ENCODE measurements around the gene ADGRB2.

DNA sequence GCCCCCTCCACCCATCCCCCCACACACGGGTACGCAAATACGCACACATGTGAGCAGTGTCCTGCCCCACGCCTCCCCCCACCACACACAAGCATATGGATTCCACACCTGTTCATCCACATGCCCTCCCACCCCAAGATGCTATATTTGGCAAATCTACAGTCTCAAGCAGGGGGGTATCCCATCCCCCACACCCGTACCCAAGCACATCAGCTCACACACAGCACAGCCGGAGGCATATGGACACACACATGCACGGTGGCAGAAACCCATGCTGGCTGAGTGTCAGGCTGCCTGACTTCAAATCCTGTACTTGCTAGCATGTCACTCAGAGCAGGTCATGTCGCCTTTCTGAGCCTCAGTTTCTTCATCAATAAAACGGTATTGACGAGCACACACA is 70.9 kb downstream of the ADGRB2 start:
- TF ChIP-seq CTCF (conservative IDR thresholded peaks at IDR 0.05 in 1 of 2, IDR thresholded peaks at IDR 0.05 in 1 of 2; ENCODE audit: extremely low read depth in 1 of 2, insufficient read depth in 1 of 2, low read depth in 1 of 2, low read length in 2 of 2) (no peak), EZH2 (IDR thresholded peaks at IDR 0.05; ENCODE audit: borderline replicate concordance, low read length) (no peak)

Data from mammary epithelial cell (primary cell).